Measurements from ENCODE around the gene APOF.
"Not testable (repeated sequence)": the region's sequence is repeated elsewhere in the genome, so short reads cannot be mapped to it uniquely, and the experiment has no call there.

The APOF gene

DNA sequence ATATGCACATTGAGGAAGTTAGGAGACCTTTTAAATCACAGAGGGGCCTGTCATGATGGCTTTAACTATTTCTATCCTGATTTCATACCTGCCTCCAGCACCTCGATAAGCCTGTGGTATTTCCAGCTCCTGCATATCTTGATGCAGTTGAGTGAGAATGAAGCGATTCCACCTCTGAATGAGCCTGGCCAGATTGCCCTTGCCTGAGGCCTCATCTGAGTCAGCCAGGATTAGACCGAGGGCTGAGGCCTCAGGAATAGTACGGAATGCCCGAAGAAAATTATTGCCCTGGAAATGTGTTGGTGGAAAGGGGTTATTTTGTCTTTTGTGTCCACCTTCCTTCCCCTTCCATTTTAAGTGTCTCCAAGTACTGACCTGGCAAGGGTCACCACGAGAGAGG, 38.5 kb downstream of the APOF start:
- TF ChIP-seq, protein P1, sequence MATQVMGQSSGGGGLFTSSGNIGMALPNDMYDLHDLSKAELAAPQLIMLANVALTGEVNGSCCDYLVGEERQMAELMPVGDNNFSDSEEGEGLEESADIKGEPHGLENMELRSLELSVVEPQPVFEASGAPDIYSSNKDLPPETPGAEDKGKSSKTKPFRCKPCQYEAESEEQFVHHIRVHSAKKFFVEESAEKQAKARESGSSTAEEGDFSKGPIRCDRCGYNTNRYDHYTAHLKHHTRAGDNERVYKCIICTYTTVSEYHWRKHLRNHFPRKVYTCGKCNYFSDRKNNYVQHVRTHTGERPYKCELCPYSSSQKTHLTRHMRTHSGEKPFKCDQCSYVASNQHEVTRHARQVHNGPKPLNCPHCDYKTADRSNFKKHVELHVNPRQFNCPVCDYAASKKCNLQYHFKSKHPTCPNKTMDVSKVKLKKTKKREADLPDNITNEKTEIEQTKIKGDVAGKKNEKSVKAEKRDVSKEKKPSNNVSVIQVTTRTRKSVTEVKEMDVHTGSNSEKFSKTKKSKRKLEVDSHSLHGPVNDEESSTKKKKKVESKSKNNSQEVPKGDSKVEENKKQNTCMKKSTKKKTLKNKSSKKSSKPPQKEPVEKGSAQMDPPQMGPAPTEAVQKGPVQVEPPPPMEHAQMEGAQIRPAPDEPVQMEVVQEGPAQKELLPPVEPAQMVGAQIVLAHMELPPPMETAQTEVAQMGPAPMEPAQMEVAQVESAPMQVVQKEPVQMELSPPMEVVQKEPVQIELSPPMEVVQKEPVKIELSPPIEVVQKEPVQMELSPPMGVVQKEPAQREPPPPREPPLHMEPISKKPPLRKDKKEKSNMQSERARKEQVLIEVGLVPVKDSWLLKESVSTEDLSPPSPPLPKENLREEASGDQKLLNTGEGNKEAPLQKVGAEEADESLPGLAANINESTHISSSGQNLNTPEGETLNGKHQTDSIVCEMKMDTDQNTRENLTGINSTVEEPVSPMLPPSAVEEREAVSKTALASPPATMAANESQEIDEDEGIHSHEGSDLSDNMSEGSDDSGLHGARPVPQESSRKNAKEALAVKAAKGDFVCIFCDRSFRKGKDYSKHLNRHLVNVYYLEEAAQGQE (IDR thresholded peaks at IDR 0.05; ENCODE audit: insufficient replicate concordance, low read depth): no peak
- TF ChIP-seq POLR2AphosphoS5 (IDR thresholded peaks at IDR 0.05; ENCODE audit: low read depth) (no peak), GABPA (IDR thresholded peaks at IDR 0.05; ENCODE audit: low read depth) (no peak), SPI1 (IDR thresholded peaks at IDR 0.05; ENCODE audit: borderline replicate concordance, low read depth) (no peak)
- TF ChIP-seq, protein P2, sequence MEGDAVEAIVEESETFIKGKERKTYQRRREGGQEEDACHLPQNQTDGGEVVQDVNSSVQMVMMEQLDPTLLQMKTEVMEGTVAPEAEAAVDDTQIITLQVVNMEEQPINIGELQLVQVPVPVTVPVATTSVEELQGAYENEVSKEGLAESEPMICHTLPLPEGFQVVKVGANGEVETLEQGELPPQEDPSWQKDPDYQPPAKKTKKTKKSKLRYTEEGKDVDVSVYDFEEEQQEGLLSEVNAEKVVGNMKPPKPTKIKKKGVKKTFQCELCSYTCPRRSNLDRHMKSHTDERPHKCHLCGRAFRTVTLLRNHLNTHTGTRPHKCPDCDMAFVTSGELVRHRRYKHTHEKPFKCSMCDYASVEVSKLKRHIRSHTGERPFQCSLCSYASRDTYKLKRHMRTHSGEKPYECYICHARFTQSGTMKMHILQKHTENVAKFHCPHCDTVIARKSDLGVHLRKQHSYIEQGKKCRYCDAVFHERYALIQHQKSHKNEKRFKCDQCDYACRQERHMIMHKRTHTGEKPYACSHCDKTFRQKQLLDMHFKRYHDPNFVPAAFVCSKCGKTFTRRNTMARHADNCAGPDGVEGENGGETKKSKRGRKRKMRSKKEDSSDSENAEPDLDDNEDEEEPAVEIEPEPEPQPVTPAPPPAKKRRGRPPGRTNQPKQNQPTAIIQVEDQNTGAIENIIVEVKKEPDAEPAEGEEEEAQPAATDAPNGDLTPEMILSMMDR (IDR thresholded peaks at IDR 0.05; ENCODE audit: insufficient read depth, low read length): no peak
- no peak for DNase-seq (ENCODE audit: low read depth in 1 of 2, low spot score in 1 of 2)
- Histone ChIP-seq H3K27ac (replicated peaks) (no peak overlapping the region), H3K27me3 (ENCODE audit: insufficient read depth, poor library complexity, severe bottlenecking) (no peaks in the 10 kb centered on the region), H3K4me3 (replicated peaks; ENCODE audit: insufficient read depth, low read length) (no peak overlapping the region)

DNA sequence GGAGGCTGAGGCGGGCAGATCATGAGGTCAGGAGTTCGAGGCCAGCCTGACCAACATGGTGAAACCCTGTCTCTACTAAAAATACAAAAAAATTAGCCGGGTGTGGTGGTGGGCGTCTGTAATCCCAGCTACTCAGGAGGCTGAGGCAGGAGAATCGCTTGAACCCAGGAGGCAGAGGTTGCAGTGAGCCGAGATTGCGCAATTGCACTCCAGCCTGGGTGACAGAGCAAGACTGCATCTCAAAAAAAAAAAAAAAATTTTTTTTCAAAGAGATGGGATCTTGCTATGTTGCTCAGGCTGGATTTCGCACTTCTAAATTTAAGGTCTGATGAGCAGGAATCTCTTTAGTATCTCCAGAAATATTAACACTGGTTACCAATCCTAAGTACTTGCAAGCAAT, 41.0 kb downstream of the APOF start:
- H3K27me3 ChIP-seq (ENCODE audit: insufficient read depth, poor library complexity, severe bottlenecking); H3K4me3 ChIP-seq (replicated peaks; ENCODE audit: insufficient read depth, low read length); DNase-seq (ENCODE audit: low read depth in 1 of 2, low spot score in 1 of 2); H3K27ac ChIP-seq (replicated peaks): not testable (repeated sequence)

DNA sequence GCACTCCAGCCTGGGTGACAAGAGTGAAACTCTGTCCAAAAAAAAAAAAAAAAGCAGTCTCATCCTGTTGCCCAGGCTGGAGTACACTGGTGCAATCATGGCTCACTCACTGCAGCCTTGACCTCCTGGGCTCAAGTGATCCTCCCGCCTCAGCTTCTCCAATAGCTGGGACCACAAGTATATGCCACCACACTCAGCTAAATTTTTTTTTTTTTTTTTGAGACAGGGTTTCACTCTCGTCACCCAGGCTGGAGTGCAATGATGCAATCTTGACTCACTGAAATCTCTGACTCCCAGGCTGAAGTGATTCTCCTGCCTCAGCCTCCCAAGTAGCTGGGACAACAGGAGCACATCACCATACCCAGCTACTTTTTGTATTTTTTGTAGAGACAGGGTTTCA, 41.6 kb downstream of the APOF start:
- no peak overlapping the region for H3K4me3 ChIP-seq (replicated peaks; ENCODE audit: insufficient read depth, low read length)
- H3K27me3 ChIP-seq (ENCODE audit: insufficient read depth, poor library complexity, severe bottlenecking): no peaks in the 10 kb centered on the region
- TF ChIP-seq POLR2AphosphoS5 (IDR thresholded peaks at IDR 0.05; ENCODE audit: low read depth) (no peak), GABPA (IDR thresholded peaks at IDR 0.05; ENCODE audit: low read depth) (no peak), SPI1 (IDR thresholded peaks at IDR 0.05; ENCODE audit: borderline replicate concordance, low read depth) (no peak)
- TF ChIP-seq, protein P2 (IDR thresholded peaks at IDR 0.05; ENCODE audit: insufficient read depth, low read length): no peak
- TF ChIP-seq, protein P1 (IDR thresholded peaks at IDR 0.05; ENCODE audit: insufficient replicate concordance, low read depth): no peak
- no peak overlapping the region for H3K27ac ChIP-seq (replicated peaks)
- DNase-seq (ENCODE audit: low read depth in 1 of 2, low spot score in 1 of 2): no peak

DNA sequence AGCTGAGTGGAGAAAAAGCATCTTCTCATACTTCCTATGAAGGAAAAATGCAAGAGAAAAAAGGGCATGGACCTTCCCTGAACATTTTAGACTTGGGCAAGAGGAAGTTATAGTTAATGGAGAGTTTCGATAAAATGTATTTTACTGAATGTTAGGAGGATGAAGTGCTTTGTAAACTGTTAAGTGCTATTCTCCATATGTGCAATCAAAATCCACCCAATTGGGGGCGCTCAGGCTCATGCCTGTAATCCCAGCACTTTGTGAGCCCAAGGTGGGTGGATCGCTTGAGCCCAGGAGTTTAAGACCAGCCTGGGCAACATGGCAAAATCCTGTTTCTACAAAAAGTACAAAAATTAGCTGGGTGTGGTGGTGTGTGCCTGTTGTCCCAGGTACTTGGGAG, 45.0 kb downstream of the APOF start:
- TF ChIP-seq GABPA (IDR thresholded peaks at IDR 0.05; ENCODE audit: low read depth) (no peak), SPI1 (IDR thresholded peaks at IDR 0.05; ENCODE audit: borderline replicate concordance, low read depth) (no peak), POLR2AphosphoS5 (IDR thresholded peaks at IDR 0.05; ENCODE audit: low read depth) (no peak)
- TF ChIP-seq, protein P1 (IDR thresholded peaks at IDR 0.05; ENCODE audit: insufficient replicate concordance, low read depth): no peak
- TF ChIP-seq, protein P2 (IDR thresholded peaks at IDR 0.05; ENCODE audit: insufficient read depth, low read length): no peak
- Histone ChIP-seq H3K27ac (replicated peaks) (no peak overlapping the region), H3K27me3 (ENCODE audit: insufficient read depth, poor library complexity, severe bottlenecking) (no peaks in the 10 kb centered on the region), H3K4me3 (replicated peaks; ENCODE audit: insufficient read depth, low read length) (no peak overlapping the region)
- no peak for DNase-seq (ENCODE audit: low read depth in 1 of 2, low spot score in 1 of 2)

Measured in HL-60 (cell line).